ENCODE data around the gene ELOVL7. TPM values are rescaled to one million over a fixed set of nuclear protein-coding genes. Genes with fewer than 3 reads are reported as not detected.

The ELOVL7 gene
- polyA plus RNA-seq, 3 donors, result 0.21 to 0.36 (median 0.33) TPM

DNA sequence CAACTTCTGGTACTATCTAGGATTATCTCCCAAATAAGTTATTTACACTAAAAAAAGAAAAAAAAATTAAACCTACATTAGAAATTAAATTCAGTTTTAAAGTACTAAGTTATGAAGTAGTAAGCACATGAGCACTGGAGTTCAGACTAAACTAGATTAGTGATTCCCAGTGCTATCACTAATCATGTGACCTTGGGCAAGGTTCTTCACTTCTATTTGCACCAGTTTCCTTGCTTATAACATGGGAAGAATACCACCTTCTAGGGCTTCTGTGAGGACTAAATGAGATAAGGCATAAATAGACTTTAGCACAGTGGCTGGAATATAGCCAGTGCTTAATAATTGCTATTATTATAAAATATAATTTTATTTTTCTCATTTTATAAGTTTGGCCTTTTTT lies 10.5 kb downstream of the ELOVL7 start:
- no peak overlapping the region for H3K9ac ChIP-seq (ENCODE audit: insufficient read depth, low read length, poor library complexity, severe bottlenecking)
- no peak overlapping the region for H3K27ac Mint-ChIP-seq
- H3K9me3 ChIP-seq (replicated peaks in 1 of 2; ENCODE audit: control insufficient read depth in 1 of 2, insufficient read depth in 1 of 2, low read length in 2 of 2), result no peaks in the 10 kb centered on the region
- H3K9me3 Mint-ChIP-seq, result peaks cover 0 to 2% (median 0%) of the 10 kb centered on the region in 7 donors
- intact Hi-C loops (cut with micrococcal nuclease), result no loop called here
- peaks cover 2% of the 10 kb centered on the region for H3K4me1 Mint-ChIP-seq
- no peaks in the 10 kb centered on the region for H4K20me1 ChIP-seq (ENCODE audit: insufficient read depth, low read length)
- H3K4me3 ChIP-seq (replicated peaks in 1 of 3; ENCODE audit: low read depth in 2 of 3, low read length in 3 of 3), result no peak overlapping the region
- TF ChIP-seq, protein P1, sequence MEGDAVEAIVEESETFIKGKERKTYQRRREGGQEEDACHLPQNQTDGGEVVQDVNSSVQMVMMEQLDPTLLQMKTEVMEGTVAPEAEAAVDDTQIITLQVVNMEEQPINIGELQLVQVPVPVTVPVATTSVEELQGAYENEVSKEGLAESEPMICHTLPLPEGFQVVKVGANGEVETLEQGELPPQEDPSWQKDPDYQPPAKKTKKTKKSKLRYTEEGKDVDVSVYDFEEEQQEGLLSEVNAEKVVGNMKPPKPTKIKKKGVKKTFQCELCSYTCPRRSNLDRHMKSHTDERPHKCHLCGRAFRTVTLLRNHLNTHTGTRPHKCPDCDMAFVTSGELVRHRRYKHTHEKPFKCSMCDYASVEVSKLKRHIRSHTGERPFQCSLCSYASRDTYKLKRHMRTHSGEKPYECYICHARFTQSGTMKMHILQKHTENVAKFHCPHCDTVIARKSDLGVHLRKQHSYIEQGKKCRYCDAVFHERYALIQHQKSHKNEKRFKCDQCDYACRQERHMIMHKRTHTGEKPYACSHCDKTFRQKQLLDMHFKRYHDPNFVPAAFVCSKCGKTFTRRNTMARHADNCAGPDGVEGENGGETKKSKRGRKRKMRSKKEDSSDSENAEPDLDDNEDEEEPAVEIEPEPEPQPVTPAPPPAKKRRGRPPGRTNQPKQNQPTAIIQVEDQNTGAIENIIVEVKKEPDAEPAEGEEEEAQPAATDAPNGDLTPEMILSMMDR (IDR thresholded peaks at IDR 0.05), result no peak
- no peaks in the 10 kb centered on the region for H3K36me3 Mint-ChIP-seq
- H3K79me2 ChIP-seq (ENCODE audit: insufficient read depth, low read length), result no peaks in the 10 kb centered on the region
- H3K27me3 Mint-ChIP-seq (ENCODE audit: low read depth in 3 of 3), result peaks cover 0 to 2% (median 2%) of the 10 kb centered on the region in 3 donors
- no peaks in the 10 kb centered on the region for H3K27me3 ChIP-seq (ENCODE audit: control insufficient read depth in 2 of 2, insufficient read depth in 2 of 2, low read length in 2 of 2)
- DNase-seq, result no peak
- no peaks in the 10 kb centered on the region for H3K36me3 ChIP-seq (replicated peaks in 1 of 2; ENCODE audit: control insufficient read depth in 1 of 2, insufficient read depth in 2 of 2, low read length in 2 of 2)
- H3K4me1 ChIP-seq (ENCODE audit: control insufficient read depth in 1 of 2, insufficient read depth in 2 of 2, low read length in 2 of 2), result no peaks in the 10 kb centered on the region
- H3K4me3 Mint-ChIP-seq, result no peak overlapping the region
- no peak overlapping the region for H3K4me2 ChIP-seq (replicated peaks; ENCODE audit: extremely low read depth, low read length, poor library complexity, severe bottlenecking)
- H3K27ac ChIP-seq (ENCODE audit: low read depth in 1 of 2, low read length in 2 of 2), result no peak overlapping the region
- H2AFZ ChIP-seq (ENCODE audit: insufficient read depth, low read depth, low read length, poor library complexity, severe bottlenecking), result no peak overlapping the region

DNA sequence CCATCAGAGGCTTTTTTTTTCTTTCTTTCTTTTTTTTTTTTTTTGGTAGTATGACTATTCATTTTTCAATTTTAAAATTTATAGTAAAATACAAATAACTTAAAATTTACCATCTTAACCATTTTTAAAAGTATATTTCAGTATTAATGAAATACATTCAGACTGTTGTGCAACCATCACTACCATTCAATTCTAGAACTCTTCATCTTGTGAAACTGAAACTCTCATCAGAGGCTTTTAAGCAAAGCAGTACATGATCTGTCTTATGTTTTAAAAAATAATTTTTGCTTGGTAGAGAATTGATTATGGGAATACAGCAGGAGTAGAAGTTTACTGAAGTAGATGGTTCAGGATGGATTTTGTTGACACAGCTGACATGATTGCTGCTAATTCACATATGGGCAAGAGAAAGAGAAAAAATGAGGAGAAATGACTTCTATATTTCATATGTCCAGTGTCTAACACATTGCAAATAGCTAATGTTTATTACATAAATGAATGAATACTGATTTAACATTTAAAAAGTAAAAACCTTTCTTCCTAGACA lies 13.4 kb downstream of the ELOVL7 start:
- Histone ChIP-seq H3K9me3 (replicated peaks in 1 of 2; ENCODE audit: control insufficient read depth in 1 of 2, insufficient read depth in 1 of 2, low read length in 2 of 2) (no peaks in the 10 kb centered on the region), H3K4me3 (replicated peaks in 1 of 3; ENCODE audit: low read depth in 2 of 3, low read length in 3 of 3) (no peak overlapping the region), H3K36me3 (replicated peaks in 1 of 2; ENCODE audit: control insufficient read depth in 1 of 2, insufficient read depth in 2 of 2, low read length in 2 of 2) (no peaks in the 10 kb centered on the region), H3K79me2 (ENCODE audit: insufficient read depth, low read length) (no peaks in the 10 kb centered on the region), H3K9ac (ENCODE audit: insufficient read depth, low read length, poor library complexity, severe bottlenecking) (no peak overlapping the region), H2AFZ (ENCODE audit: insufficient read depth, low read depth, low read length, poor library complexity, severe bottlenecking) (no peak overlapping the region), H3K4me1 (ENCODE audit: control insufficient read depth in 1 of 2, insufficient read depth in 2 of 2, low read length in 2 of 2) (no peaks in the 10 kb centered on the region), H3K27ac (ENCODE audit: low read depth in 1 of 2, low read length in 2 of 2) (no peak overlapping the region), H3K4me2 (replicated peaks; ENCODE audit: extremely low read depth, low read length, poor library complexity, severe bottlenecking) (no peak overlapping the region), H3K27me3 (ENCODE audit: control insufficient read depth in 2 of 2, insufficient read depth in 2 of 2, low read length in 2 of 2) (no peaks in the 10 kb centered on the region), H4K20me1 (ENCODE audit: insufficient read depth, low read length) (no peaks in the 10 kb centered on the region)
- no peak for DNase-seq
- Mint-ChIP-seq H3K4me3 (no peak overlapping the region), H3K4me1 (peaks cover 2% of the 10 kb centered on the region), H3K9me3 (peaks cover 0 to 2% (median 0%) of the 10 kb centered on the region in 7 donors), H3K27ac (no peak overlapping the region), H3K36me3 (no peaks in the 10 kb centered on the region), H3K27me3 (ENCODE audit: low read depth in 3 of 3) (no peaks in the 10 kb centered on the region)
- intact Hi-C loops (cut with micrococcal nuclease), result no loop called here
- TF ChIP-seq, protein P1 (IDR thresholded peaks at IDR 0.05), result no peak
